H9 (cell line): ENCODE measurements around the gene SLC52A3. TPM values are rescaled to one million over a fixed set of nuclear protein-coding genes. Genes with fewer than 3 reads are reported as not detected.

ENCODE experiments used
- DNase-seq: peaks from one replicate; pipeline ENCODE4 v3.0.0-alpha.2; 2017
- H2AFZ ChIP-seq: one replicate; pipeline ENCODE4 v1.6.1; 2013; ENCODE audit warnings: mild to moderate bottlenecking, low read length, control low read depth, moderate library complexity
- H2AK5ac ChIP-seq: 2 replicates; pipeline ENCODE4 v1.6.1; 2013; ENCODE audit warnings: low read length, control low read depth, mixed read lengths; ENCODE audit not compliant: insufficient read length
- H2BK120ac ChIP-seq: one replicate; pipeline ENCODE4 v1.6.1; 2013; ENCODE audit warnings: low read depth, mild to moderate bottlenecking, low read length, control low read depth, inconsistent platforms; ENCODE audit not compliant: poor library complexity, severe bottlenecking
- H2BK12ac ChIP-seq: 2 replicates; pipeline ENCODE4 v1.6.1; 2013; ENCODE audit warnings: low read length, control low read depth, mixed read lengths, low read depth; ENCODE audit not compliant: insufficient read length
- H2BK15ac ChIP-seq: 2 replicates; pipeline ENCODE4 v1.6.1; 2013; ENCODE audit warnings: low read depth, low read length, control low read depth
- H2BK20ac ChIP-seq: one replicate; pipeline ENCODE4 v1.6.1; 2013; ENCODE audit warnings: low read depth, mild to moderate bottlenecking, low read length, control low read depth, inconsistent platforms; ENCODE audit not compliant: poor library complexity, severe bottlenecking
- H2BK5ac ChIP-seq: 2 replicates; pipeline ENCODE4 v1.6.1; 2013; ENCODE audit warnings: low read length, control low read depth, mixed read lengths; ENCODE audit not compliant: insufficient read length
- H3K14ac ChIP-seq: 2 replicates; pipeline ENCODE4 v1.6.1; 2013; ENCODE audit warnings: low read length, control low read depth; ENCODE audit not compliant: insufficient read depth
- H3K18ac ChIP-seq: 2 replicates; pipeline ENCODE4 v1.6.1; 2013; ENCODE audit warnings: low read depth, mild to moderate bottlenecking, mixed read lengths, low read length, control low read depth; ENCODE audit not compliant: insufficient read length
- H3K23ac ChIP-seq: 2 replicates; pipeline ENCODE4 v1.6.1; 2013; ENCODE audit warnings: low read length, control low read depth, mixed read lengths, low read depth; ENCODE audit not compliant: insufficient read length
- H3K23me2 ChIP-seq: 2 replicates; pipeline ENCODE4 v1.6.1; 2013; ENCODE audit warnings: low read depth, mild to moderate bottlenecking, mixed read lengths, low read length, control low read depth; ENCODE audit not compliant: insufficient read length, poor library complexity, severe bottlenecking
- H3K27ac ChIP-seq: 2 replicates; pipeline ENCODE4 v1.5.1; 2013; ENCODE audit warnings: low read length, control low read depth, mixed read lengths, low read depth; ENCODE audit not compliant: insufficient read length
- H3K27me3 ChIP-seq: 2 replicates; pipeline ENCODE4 v1.6.1; 2013; ENCODE audit warnings: low read length, control low read depth, inconsistent platforms; ENCODE audit not compliant: insufficient read depth
- H3K4ac ChIP-seq: 2 replicates; pipeline ENCODE4 v1.6.1; 2013; ENCODE audit warnings: low read depth, mild to moderate bottlenecking, control low read depth, inconsistent platforms, low read length, moderate library complexity
- H3K4me1 ChIP-seq: 2 replicates; pipeline ENCODE4 v1.6.1; 2013; ENCODE audit warnings: low read length, control low read depth, inconsistent platforms; ENCODE audit not compliant: insufficient read depth
- H3K4me2 ChIP-seq: 2 replicates; pipeline ENCODE4 v1.6.1; 2013; ENCODE audit warnings: low read length, control low read depth, mixed read lengths; ENCODE audit not compliant: insufficient read length, insufficient read depth
- H3K56ac ChIP-seq: 2 replicates; pipeline ENCODE4 v1.6.1; 2013; ENCODE audit warnings: low read depth, mild to moderate bottlenecking, mixed read lengths, low read length, control low read depth; ENCODE audit not compliant: insufficient read length
- H3K79me1 ChIP-seq: 2 replicates; pipeline ENCODE4 v1.6.1; 2013; ENCODE audit warnings: low read depth, mild to moderate bottlenecking, moderate library complexity, low read length, control low read depth, inconsistent platforms; ENCODE audit not compliant: insufficient read depth, poor library complexity, severe bottlenecking
- H3K79me2 ChIP-seq: 2 replicates; pipeline ENCODE4 v1.6.1; 2013; ENCODE audit warnings: low read length, control low read depth, inconsistent platforms; ENCODE audit not compliant: insufficient read depth
- H3K9ac ChIP-seq: 2 replicates; pipeline ENCODE4 v1.6.1; 2013; ENCODE audit warnings: low read length, control low read depth, mixed read lengths; ENCODE audit not compliant: insufficient read length; ENCODE audit errors: extremely low read depth
- H3K9me3 ChIP-seq: one replicate; pipeline ENCODE4 v1.6.1; 2013; ENCODE audit warnings: low read depth, low read length, inconsistent platforms; ENCODE audit not compliant: control insufficient read depth
- H3T11ph ChIP-seq: one replicate; pipeline ENCODE4 v1.6.1; 2013; ENCODE audit warnings: mild to moderate bottlenecking, low read length, control low read depth, inconsistent platforms
- H4K20me1 ChIP-seq: one replicate; pipeline ENCODE4 v1.6.1; 2013; ENCODE audit not compliant: control insufficient read depth, insufficient read length, insufficient read depth
- H4K5ac ChIP-seq: 2 replicates; pipeline ENCODE4 v1.6.1; 2013; ENCODE audit warnings: low read depth, mild to moderate bottlenecking, mixed read lengths, low read length, control low read depth; ENCODE audit not compliant: insufficient read length
- H4K8ac ChIP-seq: replicated peaks from 2 replicates; pipeline ENCODE4 v1.6.1; 2013; ENCODE audit warnings: low read length, control low read depth, mixed read lengths, low read depth; ENCODE audit not compliant: insufficient read length
- H4K91ac ChIP-seq: 2 replicates; pipeline ENCODE4 v1.6.1; 2013; ENCODE audit warnings: low read depth, mild to moderate bottlenecking, moderate library complexity, mixed read lengths, low read length, control low read depth; ENCODE audit not compliant: insufficient read length
- H3K27ac Mint-ChIP-seq, 3 experiments: 2 replicates in 2 of 3; 3 replicates in 1 of 3; pipeline ENCODE4 v1.8.0; 2020 to 2021; ENCODE audit warnings: mixed read lengths in 3 of 3, mild to moderate bottlenecking in 1 of 3, moderate library complexity in 1 of 3
- H3K27me3 Mint-ChIP-seq: 2 replicates; pipeline ENCODE4 v1.8.0; 2021; ENCODE audit warnings: low read depth, mild to moderate bottlenecking, moderate library complexity, mixed read lengths
- H3K36me3 Mint-ChIP-seq, 3 experiments: 2 replicates in 2 of 3; 3 replicates in 1 of 3; pipeline ENCODE4 v1.8.0; 2020 to 2021; ENCODE audit warnings: low read depth in 3 of 3, mixed read lengths in 3 of 3; ENCODE audit not compliant: insufficient read depth in 1 of 3
- H3K4me1 Mint-ChIP-seq, 2 experiments: 2 replicates each; pipeline ENCODE4 v1.8.0; 2020; ENCODE audit warnings: mixed read lengths in 2 of 2
- H3K4me3 Mint-ChIP-seq, 2 experiments: 2 replicates in 1 of 2; 3 replicates in 1 of 2; pipeline ENCODE4 v1.8.0; 2020 to 2021; ENCODE audit warnings: mild to moderate bottlenecking in 2 of 2, mixed read lengths in 2 of 2, moderate library complexity in 1 of 2
- H3K9me3 Mint-ChIP-seq, 2 experiments: 2 replicates in 1 of 2; 3 replicates in 1 of 2; pipeline ENCODE4 v1.8.0; 2020; ENCODE audit warnings: mild to moderate bottlenecking in 2 of 2, mixed read lengths in 2 of 2, moderate library complexity in 1 of 2
- CTCF ChIP-seq: fragments of 200-600 bp; sonication (generic); conservative IDR thresholded peaks from 3 replicates; pipeline ENCODE4 v1.8.0; 2021; ENCODE audit warnings: antibody characterized with exemption, mild to moderate bottlenecking
- WGBS: extraction: QIAGEN DNeasy Blood & Tissue Kit; methylation state at CpG from one replicate; pipeline ENCODE4 v1.1.7; 2013; ENCODE audit warnings: missing lambda C conversion rate, low lambda C conversion rate, mixed read lengths; ENCODE audit not compliant: insufficient read length; ENCODE audit errors: extremely low coverage; 5-methylcytosine and 5-hydroxymethylcytosine counted together
- total RNA-seq: library from RNA; stranded (reverse); gene quantifications from 2 replicates; pipeline ENCODE4 v1.2.1, GENCODE V29; 2021

SLC52A3 gene
- total RNA-seq, 1 experiment from 2014 or later, result 3.3 TPM

GRCh38 chr20:742156-742555 lies 26.1 kb downstream of the SLC52A3 start:
- Histone ChIP-seq H3K79me2 (no peaks in the 10 kb centered on the region), H3K23ac (no peak overlapping the region), H3K14ac (no peak overlapping the region), H4K5ac (no peak overlapping the region), H3K27me3 (no peaks in the 10 kb centered on the region), H4K20me1 (no peaks in the 10 kb centered on the region), H2AK5ac (no peak overlapping the region), H3K18ac (no peak overlapping the region), H3K4me2 (no peak overlapping the region), H2AFZ (no peak overlapping the region), H3K9ac (no peak overlapping the region), H3K56ac (no peak overlapping the region), H3K9me3 (peaks cover 12% of the 10 kb centered on the region), H4K8ac (no peak overlapping the region), H4K91ac (no peak overlapping the region), H3K27ac (no peak overlapping the region), H2BK12ac (no peak overlapping the region), H3K79me1 (no peaks in the 10 kb centered on the region), H2BK5ac (no peak overlapping the region), H3T11ph (no peak overlapping the region), H3K23me2 (no peaks in the 10 kb centered on the region), H2BK120ac (no peak overlapping the region), H2BK20ac (no peak overlapping the region), H3K4ac (no peak overlapping the region), H3K4me1 (no peaks in the 10 kb centered on the region), H2BK15ac (no peak overlapping the region)
- H3K4me1 Mint-ChIP-seq, result peaks cover 2 to 4% of the 10 kb centered on the region in 2 experiments; a peak in 3 of 4 replicates
- no peak for DNase-seq
- TF ChIP-seq CTCF, result no peak
- WGBS, result no CpG with 5 or more reads among the region's 2 CpGs
- H3K4me3 Mint-ChIP-seq, result no peak overlapping the region
- H3K9me3 Mint-ChIP-seq, result peaks cover 22 to 28% of the 10 kb centered on the region in 2 experiments
- H3K36me3 Mint-ChIP-seq, result peaks cover 3 to 16% (median 11%) of the 10 kb centered on the region in 3 experiments; a peak in 5 of 7 replicates
- H3K27me3 Mint-ChIP-seq, result peaks cover 34% of the 10 kb centered on the region
- no peak overlapping the region for H3K27ac Mint-ChIP-seq
